GM18505 (cell line): ENCODE measurements around the gene TMPRSS2.
A peak's percentile ranks its signal among the peaks of the same experiment; 100 is the strongest.

Experiments used
- ATAC-seq: cut with Tn5 transposase; IDR thresholded peaks from one replicate; pipeline ENCODE4 v1.9.1; 2021; ENCODE audit not compliant: unreplicated experiment
- POLR2A ChIP-seq: IDR thresholded peaks from 4 replicates; pipeline ENCODE4 v1.6.1; 2011; ENCODE audit warnings: borderline replicate concordance; ENCODE audit not compliant: insufficient read depth, insufficient read length; ENCODE audit errors: extremely low read depth

TMPRSS2 gene

GRCh38 chr21:41465176-41465781, 42.7 kb downstream of the TMPRSS2 start:
- TF ChIP-seq POLR2A: no peak

GRCh38 chr21:41460578-41461527, 47.1 kb downstream of the TMPRSS2 start:
- TF ChIP-seq POLR2A: no peak
- peak; percentile 57 for ATAC-seq

More at GRCh38 chr21:41465176-41465781, 42.7 kb downstream of the TMPRSS2 start:
- no peak for ATAC-seq

GRCh38 chr21:41459884-41460534, 47.9 kb downstream of the TMPRSS2 start:
- no peak for ATAC-seq
- TF ChIP-seq POLR2A: peak; percentile 60

- no peak for TF ChIP-seq POLR2A
- ATAC-seq: no peak
Observed at GRCh38 chr21:41458559-41458958, 49.4 kb downstream of the TMPRSS2 start.

GRCh38 chr21:41458121-41458520, 49.8 kb downstream of the TMPRSS2 start:
- TF ChIP-seq POLR2A: no peak
- ATAC-seq: no peak

- no peak for TF ChIP-seq POLR2A
- no peak for ATAC-seq
Observed at GRCh38 chr21:41453761-41454160, 54.2 kb downstream of the TMPRSS2 start.

GRCh38 chr21:41453198-41453597, 54.8 kb downstream of the TMPRSS2 start:
- peak; percentile 9 for TF ChIP-seq POLR2A
- ATAC-seq: no peak

- ATAC-seq: no peak
- peak; percentile 5 for TF ChIP-seq POLR2A
Observed at GRCh38 chr21:41451753-41452676, 55.9 kb downstream of the TMPRSS2 start.

- no peak for ATAC-seq
- TF ChIP-seq POLR2A: peak; percentile 43
Observed at GRCh38 chr21:41449613-41450012, 58.3 kb downstream of the TMPRSS2 start.

- TF ChIP-seq POLR2A: peak; percentile 29
- no peak for ATAC-seq
Observed at GRCh38 chr21:41447356-41447755, 60.6 kb downstream of the TMPRSS2 start.

GRCh38 chr21:41446586-41446985, 61.4 kb downstream of the TMPRSS2 start:
- no peak for ATAC-seq
- no peak for TF ChIP-seq POLR2A

GRCh38 chr21:41445465-41445862, 62.5 kb downstream of the TMPRSS2 start:
- no peak for TF ChIP-seq POLR2A
- no peak for ATAC-seq
